Liver (tissue), 3 donors: ENCODE measurements around the gene GNG7.

ENCODE experiments used
- FOXA1 ChIP-seq: IDR thresholded peaks from 2 replicates; pipeline ENCODE4 v1.6.1; 2016; ENCODE audit warnings: antibody characterized with exemption
- MAX ChIP-seq: IDR thresholded peaks from 2 replicates; pipeline ENCODE4 v1.6.1; 2016; ENCODE audit warnings: antibody characterized with exemption
- RAD21 ChIP-seq, 2 donors: IDR thresholded peaks; 2 replicates each; pipeline ENCODE4 v1.6.1; 2016; ENCODE audit warnings: antibody characterized with exemption in 2 of 2, mild to moderate bottlenecking in 2 of 2
- REST ChIP-seq: IDR thresholded peaks from 2 replicates; pipeline ENCODE4 v1.6.1; 2016; ENCODE audit warnings: antibody characterized with exemption, mild to moderate bottlenecking
- RXRA ChIP-seq, 2 donors: IDR thresholded peaks; 2 replicates each; pipeline ENCODE4 v1.6.1; 2017 to 2018; ENCODE audit warnings: antibody characterized with exemption in 2 of 2, mild to moderate bottlenecking in 1 of 2
- TAF1 ChIP-seq: conservative IDR thresholded peaks from 2 replicates; pipeline ENCODE4 v1.6.1; 2016; ENCODE audit warnings: antibody characterized with exemption, mild to moderate bottlenecking
- TF ChIP-seq, protein P1 (sequence below): fragments of 150-350 bp; IDR thresholded peaks from 2 replicates; pipeline ENCODE4 v1.5.1; 2017; ENCODE audit warnings: improper control_type of control experiment, low read depth, low read length; ENCODE audit not compliant: missing input control
- donor health status: healthy.
- donor health status: healthy.

GRCh38 chr19:2592824-2593223 is 109.7 kb downstream of the GNG7 start:
- TF ChIP-seq, protein P1, sequence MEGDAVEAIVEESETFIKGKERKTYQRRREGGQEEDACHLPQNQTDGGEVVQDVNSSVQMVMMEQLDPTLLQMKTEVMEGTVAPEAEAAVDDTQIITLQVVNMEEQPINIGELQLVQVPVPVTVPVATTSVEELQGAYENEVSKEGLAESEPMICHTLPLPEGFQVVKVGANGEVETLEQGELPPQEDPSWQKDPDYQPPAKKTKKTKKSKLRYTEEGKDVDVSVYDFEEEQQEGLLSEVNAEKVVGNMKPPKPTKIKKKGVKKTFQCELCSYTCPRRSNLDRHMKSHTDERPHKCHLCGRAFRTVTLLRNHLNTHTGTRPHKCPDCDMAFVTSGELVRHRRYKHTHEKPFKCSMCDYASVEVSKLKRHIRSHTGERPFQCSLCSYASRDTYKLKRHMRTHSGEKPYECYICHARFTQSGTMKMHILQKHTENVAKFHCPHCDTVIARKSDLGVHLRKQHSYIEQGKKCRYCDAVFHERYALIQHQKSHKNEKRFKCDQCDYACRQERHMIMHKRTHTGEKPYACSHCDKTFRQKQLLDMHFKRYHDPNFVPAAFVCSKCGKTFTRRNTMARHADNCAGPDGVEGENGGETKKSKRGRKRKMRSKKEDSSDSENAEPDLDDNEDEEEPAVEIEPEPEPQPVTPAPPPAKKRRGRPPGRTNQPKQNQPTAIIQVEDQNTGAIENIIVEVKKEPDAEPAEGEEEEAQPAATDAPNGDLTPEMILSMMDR, result no peak
- no peak for TF ChIP-seq TAF1
- TF ChIP-seq RAD21 (IDR thresholded peaks at IDR 0.05), result no peak
- no peak for TF ChIP-seq FOXA1
- no peak for TF ChIP-seq REST
- no peak for TF ChIP-seq RXRA (IDR thresholded peaks at IDR 0.05)
- TF ChIP-seq MAX, result no peak
